Cardiac fibroblast (primary cell): ENCODE measurements around the gene ETS2.

Source experiments
- DNase-seq, 2 donors: peaks; one replicate each; pipeline versions ENCODE4 v3.0.0 to v3.0.0-alpha.2; 2010; ENCODE audit warnings: low read depth in 2 of 2
- H3K4me3 ChIP-seq, 2 donors: replicated peaks in 1 of 2; 1 replicate in 1 of 2; 2 replicates in 1 of 2; pipeline ENCODE4 v1.5.1; 2011; ENCODE audit warnings: low read depth in 2 of 2, low read length in 2 of 2, mild to moderate bottlenecking in 2 of 2, moderate library complexity in 1 of 2
- CTCF ChIP-seq: IDR thresholded peaks from one replicate; pipeline ENCODE4 v1.5.1; 2011; ENCODE audit warnings: low read depth, mild to moderate bottlenecking, low read length, inconsistent platforms

ETS2 gene

GRCh38 chr21:38834725-38835124 lies 29.0 kb downstream of the ETS2 start:
- TF ChIP-seq CTCF: no peak
- DNase-seq: no peak
- no peak overlapping the region for H3K4me3 ChIP-seq

GRCh38 chr21:38837806-38838461 lies 32.2 kb downstream of the ETS2 start:
- no peak overlapping the region for H3K4me3 ChIP-seq
- no peak for DNase-seq
- TF ChIP-seq CTCF: no peak

GRCh38 chr21:38838598-38839327 lies 33.0 kb downstream of the ETS2 start:
- no peak for DNase-seq
- no peak overlapping the region for H3K4me3 ChIP-seq
- TF ChIP-seq CTCF: no peak

- H3K4me3 ChIP-seq: no peak overlapping the region
- DNase-seq: peak; percentile 93 to 97
- TF ChIP-seq CTCF: no peak
These were observed 33.9 kb downstream of the ETS2 start for GRCh38 chr21:38839328-38840286.

GRCh38 chr21:38840456-38841300 lies 34.9 kb downstream of the ETS2 start:
- no peak for TF ChIP-seq CTCF
- DNase-seq: no peak
- no peak overlapping the region for H3K4me3 ChIP-seq

- DNase-seq: peak in 1 of 2 donors; percentile 44
- TF ChIP-seq CTCF: no peak
- no peak overlapping the region for H3K4me3 ChIP-seq
These were observed 35.7 kb downstream of the ETS2 start for GRCh38 chr21:38841472-38841871.
